ENCODE data around the gene LRRK1.

GRCh38 chr15:101039461-101039860 lies 120.3 kb downstream of the LRRK1 start:
- no peak for TF ChIP-seq CTCF (IDR thresholded peaks at IDR 0.05)
- no peak for TF ChIP-seq POLR2A (IDR thresholded peaks at IDR 0.05)
